NB4 (cell line): ENCODE data around the gene VPS37B.
"Not testable (repeated sequence)": the region's sequence is repeated elsewhere in the genome, so short reads cannot be mapped to it uniquely, and the experiment has no call there.

ENCODE experiments used
- DNase-seq: peaks from one replicate; pipeline ENCODE4 v3.0.0; 2010; ENCODE audit warnings: low read depth
- H3K4me3 ChIP-seq: one replicate; pipeline ENCODE4 v1.5.1; 2011; ENCODE audit warnings: mild to moderate bottlenecking, low read depth, low read length, moderate library complexity
- MYC ChIP-seq: IDR thresholded peaks from 2 replicates; pipeline ENCODE4 v1.6.1; 2011; ENCODE audit warnings: low read depth, low read length
- POLR2A ChIP-seq: IDR thresholded peaks from 2 replicates; pipeline ENCODE4 v1.6.1; 2011; ENCODE audit warnings: mild to moderate bottlenecking; ENCODE audit not compliant: insufficient read length; ENCODE audit errors: extremely low read depth
- TF ChIP-seq, protein P1 (sequence below): IDR thresholded peaks from 2 replicates; pipeline ENCODE4 v1.6.1; 2011; ENCODE audit warnings: low read depth, low read length
- TF ChIP-seq, protein P2 (sequence below): IDR thresholded peaks from one replicate; pipeline ENCODE4 v1.5.1; 2012; ENCODE audit warnings: low read depth, low read length

VPS37B gene

DNA sequence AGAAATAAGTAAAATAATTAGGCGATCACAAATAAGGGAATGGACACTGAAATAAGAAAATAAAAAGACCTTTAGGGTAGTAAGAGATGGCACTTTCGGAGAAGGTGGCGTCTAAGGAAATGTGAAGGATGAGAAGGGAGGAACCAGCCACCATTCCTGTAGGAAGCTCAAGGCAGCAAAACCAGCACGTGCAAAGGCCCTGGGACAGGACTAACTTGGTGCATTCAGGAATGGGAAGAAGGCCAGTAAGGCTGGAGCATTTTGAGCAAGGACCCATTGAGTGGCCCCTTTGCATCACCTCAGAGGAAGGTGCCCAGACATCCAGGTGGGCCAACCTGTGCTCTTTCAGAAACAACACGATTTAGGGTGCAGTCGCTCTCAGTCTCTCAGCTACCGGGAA, 738 bp upstream of the VPS37B start:
- DNase-seq, result no peak
- TF ChIP-seq, protein P1, sequence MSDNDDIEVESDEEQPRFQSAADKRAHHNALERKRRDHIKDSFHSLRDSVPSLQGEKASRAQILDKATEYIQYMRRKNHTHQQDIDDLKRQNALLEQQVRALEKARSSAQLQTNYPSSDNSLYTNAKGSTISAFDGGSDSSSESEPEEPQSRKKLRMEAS, result no peak
- no peak for TF ChIP-seq POLR2A
- TF ChIP-seq, protein P2, sequence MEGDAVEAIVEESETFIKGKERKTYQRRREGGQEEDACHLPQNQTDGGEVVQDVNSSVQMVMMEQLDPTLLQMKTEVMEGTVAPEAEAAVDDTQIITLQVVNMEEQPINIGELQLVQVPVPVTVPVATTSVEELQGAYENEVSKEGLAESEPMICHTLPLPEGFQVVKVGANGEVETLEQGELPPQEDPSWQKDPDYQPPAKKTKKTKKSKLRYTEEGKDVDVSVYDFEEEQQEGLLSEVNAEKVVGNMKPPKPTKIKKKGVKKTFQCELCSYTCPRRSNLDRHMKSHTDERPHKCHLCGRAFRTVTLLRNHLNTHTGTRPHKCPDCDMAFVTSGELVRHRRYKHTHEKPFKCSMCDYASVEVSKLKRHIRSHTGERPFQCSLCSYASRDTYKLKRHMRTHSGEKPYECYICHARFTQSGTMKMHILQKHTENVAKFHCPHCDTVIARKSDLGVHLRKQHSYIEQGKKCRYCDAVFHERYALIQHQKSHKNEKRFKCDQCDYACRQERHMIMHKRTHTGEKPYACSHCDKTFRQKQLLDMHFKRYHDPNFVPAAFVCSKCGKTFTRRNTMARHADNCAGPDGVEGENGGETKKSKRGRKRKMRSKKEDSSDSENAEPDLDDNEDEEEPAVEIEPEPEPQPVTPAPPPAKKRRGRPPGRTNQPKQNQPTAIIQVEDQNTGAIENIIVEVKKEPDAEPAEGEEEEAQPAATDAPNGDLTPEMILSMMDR, result no peak
- TF ChIP-seq MYC, result no peak
- H3K4me3 ChIP-seq, result peak overlapping the region; percentile 84

DNA sequence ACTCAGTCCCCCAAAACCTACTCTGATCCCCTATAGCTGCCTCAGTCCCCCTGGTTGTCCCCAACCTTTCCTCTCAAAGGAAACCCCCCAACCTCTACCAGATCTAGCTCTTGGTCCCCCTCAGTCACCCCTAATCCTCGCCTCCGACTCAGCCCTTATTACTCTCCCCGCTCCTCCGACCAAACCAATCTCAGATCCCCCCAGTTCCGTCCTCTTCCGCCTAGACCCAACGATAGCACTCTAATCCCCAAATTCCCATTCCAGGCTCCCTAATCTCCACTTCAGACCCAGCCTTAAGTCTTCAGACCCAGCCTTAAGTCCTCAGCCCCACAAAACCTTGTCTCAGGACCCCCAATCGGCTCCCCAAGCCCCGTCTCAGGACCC, 612 bp downstream of the VPS37B start:
- peak overlapping the region; percentile 84 for H3K4me3 ChIP-seq
- no peak for TF ChIP-seq MYC
- TF ChIP-seq, protein P2, result no peak
- TF ChIP-seq POLR2A, result no peak
- TF ChIP-seq, protein P1, result no peak
- no peak for DNase-seq

DNA sequence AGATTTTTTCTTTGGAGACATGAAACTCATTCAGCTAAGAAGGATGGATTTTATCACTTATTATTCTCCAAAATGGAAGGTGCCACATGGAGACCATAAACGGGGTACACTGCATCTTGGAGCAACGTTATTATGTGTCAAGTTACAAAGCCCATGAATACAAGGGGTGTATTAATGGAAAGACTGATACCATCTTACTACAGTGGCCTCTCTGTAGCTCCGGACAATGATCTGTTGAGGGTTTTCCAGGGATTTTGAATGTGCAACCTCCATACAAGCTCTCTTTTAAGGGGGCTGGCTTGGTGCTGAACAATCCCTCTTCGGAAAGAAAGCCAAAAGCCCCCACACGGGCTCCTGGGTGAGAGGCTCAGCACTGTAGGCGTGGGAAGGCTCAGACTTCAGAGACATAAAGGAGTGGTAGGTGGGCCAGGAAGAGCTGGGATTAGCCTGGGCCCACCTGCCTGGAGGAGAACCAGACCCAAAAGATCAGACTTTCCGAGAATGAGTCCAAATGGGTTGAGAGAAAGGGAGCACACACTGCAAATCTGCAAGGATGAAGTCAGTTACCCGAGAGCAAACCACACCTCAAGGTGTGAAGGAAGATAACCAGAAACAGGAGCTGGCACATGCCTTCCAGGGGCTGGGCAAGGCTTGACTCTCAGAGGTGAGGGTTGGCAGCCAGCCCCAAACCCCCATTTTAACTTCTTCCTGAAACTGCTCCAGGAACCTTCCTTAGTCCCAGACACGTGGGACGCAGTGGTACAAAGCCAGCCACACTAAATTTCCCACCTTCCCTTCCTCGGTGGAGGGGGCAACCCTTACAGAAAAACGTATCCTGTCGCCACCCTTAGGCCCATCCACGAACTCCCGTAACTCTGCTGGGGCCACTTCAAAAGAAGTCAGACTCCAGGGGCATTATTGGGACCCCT, 1.5 kb downstream of the VPS37B start:
- H3K4me3 ChIP-seq, result peak overlapping the region; percentile 84
- DNase-seq, result no peak
- TF ChIP-seq MYC (no peak), POLR2A (no peak)
- TF ChIP-seq, protein P1, result no peak
- TF ChIP-seq, protein P2, result no peak

DNA sequence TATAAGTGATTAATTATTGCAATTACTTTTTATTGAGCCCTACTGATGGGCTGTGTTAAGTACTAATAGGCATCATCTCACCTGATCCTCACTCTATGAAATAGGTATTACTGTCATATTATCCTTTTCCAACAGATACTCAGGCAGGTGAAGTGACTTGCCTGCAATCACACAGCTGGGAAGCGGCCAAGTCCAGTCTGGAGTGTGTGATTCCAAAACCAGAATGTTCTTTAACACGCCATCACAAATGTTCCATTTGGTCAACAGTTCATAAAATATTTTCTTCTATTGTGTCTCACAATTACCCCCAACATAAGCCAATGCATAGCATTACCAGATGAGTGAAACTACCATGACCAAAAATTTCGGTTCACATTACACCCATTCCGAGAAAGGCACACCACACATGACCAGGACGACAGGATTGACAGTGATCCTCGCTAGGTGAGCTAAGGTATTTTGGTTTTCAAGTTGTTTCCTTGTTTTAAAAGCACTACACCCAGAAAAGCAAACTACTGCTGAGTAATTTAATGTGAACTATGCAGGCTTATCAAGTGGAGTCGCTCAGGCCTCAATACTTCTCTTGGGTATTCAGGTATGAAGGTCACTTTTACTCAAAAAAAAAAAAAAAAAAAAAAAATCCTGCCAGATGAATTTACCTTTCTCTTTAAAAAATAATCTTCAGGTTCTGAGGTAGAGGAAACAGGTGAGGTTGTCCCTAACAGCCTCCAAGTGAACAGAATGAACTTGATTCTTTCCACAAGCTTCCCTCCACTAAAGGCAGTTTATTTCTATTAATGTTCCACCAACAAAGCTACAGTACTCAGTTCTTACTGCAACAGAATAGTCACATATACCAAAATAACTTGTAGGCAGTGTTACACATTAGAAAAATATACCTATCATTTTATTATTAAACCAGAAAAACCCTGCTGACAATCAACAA, 2.4 kb downstream of the VPS37B start:
- no peak overlapping the region for H3K4me3 ChIP-seq
- no peak for TF ChIP-seq MYC
- DNase-seq, result no peak

DNA sequence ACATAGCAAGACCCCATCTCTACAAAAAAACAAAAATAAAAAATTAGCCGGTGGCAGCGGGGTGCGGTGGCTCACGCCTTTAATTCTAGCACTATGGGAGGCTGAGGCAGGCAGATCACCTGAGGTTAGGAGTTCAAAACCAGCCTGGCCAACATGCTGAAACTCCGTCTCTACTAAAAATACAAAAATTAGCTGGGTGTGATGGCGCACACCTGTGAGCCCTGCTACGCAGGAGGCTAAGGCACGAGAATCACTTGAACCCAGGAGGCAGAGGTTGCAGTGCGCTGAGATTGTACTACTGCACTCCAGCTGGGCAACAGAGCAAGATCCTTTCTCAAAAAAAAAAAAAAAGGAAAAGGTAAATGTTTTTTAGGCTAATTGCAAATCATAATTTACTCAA, 3.2 kb downstream of the VPS37B start:
- DNase-seq, result not testable (repeated sequence)
- H3K4me3 ChIP-seq, result peak overlapping the region; percentile 23

DNA sequence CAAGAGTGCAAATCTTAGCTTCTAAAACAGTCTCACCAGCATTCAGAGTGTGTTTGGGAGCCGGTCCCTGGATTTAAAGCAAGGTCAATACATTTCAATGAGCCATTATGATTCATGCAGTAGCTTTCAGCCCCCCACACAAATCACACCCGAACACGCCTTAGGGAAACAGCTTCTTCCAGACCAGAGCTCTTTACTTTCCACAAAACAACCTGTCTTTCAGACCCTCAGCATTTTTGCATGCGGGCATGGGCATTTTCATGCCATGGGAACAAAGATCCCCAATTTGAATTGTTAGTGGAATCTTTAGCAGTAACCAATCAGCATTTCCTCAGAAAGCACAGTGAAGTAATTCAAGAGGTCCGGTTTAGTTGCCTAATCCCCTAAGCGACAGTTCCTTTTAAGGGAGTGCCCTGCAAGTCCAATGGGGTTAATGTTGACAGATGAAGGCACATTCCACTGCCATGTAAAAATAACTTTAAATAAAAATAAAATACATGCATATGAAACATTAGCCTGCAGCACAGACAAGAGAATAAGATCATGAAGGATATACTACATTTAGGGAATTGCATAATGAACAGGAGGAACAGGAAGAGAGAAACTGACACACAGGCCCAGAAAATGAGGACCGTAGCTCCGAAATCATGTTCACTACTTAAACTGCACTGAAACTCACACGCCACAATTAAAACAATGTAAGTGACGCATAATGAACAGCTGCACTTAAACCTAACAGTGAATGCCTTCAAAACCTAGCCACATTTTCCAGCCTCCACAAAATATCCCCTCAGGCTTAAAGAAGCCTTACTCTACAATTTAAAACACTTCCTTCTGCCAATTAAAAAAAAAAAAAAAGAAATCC, 4.0 kb downstream of the VPS37B start:
- TF ChIP-seq POLR2A (no peak), MYC (0 out of 2 replicates have a peak, but pooled peaks have one; percentile 14)
- TF ChIP-seq, protein P2, result no peak
- TF ChIP-seq, protein P1, result peak; percentile 40; the same call in 1 of the 2 replicates
- peak overlapping the region; percentile 23 for H3K4me3 ChIP-seq
- DNase-seq, result peak; percentile 80
